ENCODE results near the gene PROB1. TPM values are rescaled to one million over a fixed set of nuclear protein-coding genes. Genes with fewer than 3 reads are reported as not detected.

The PROB1 gene
- polyA plus RNA-seq, 4 donors: 0.45 to 2.3 (median 0.79) TPM

DNA sequence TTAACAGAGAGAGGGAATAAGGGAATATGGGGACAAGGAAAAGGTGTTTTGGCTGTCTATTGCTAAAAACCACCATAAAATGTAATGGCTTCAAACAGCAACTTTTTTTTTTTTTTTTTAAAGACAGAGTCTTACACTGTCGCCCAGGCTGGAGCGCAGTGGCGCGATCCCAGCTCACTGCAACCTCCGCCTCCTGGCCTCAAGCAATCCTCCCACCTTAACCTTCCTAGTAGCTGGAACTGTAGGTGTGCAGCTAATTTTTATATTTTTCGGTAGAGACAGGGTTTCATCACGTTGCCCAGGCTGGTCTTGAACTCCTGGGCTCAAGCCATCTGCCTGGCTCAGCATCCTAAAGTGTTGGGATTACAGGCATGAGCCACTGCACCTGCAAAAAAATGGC lies 13.3 kb upstream of the PROB1 start:
- H3K4me3 ChIP-seq (ENCODE audit: low read depth in 1 of 3, low read length in 3 of 3): no peak overlapping the region
- peaks cover 0 to 5% (median 0%) of the 10 kb centered on the region in 3 donors for H3K36me3 ChIP-seq (ENCODE audit: control insufficient read depth in 3 of 3, insufficient read depth in 2 of 3, low read depth in 1 of 3, low read length in 3 of 3)
- WGBS, 3 donors: 92 to 94% (median 93%) methylated on average over 7 of the region's 7 CpGs
- no peak overlapping the region for H3K27ac ChIP-seq (ENCODE audit: low read depth in 1 of 3, low read length in 2 of 3)
- H3K4me1 ChIP-seq (ENCODE audit: control insufficient read depth in 3 of 3, insufficient read depth in 2 of 3, low read depth in 1 of 3, low read length in 2 of 3): peaks cover 0 to 29% (median 5%) of the 10 kb centered on the region in 3 donors
- no peak for FAIRE-seq
- DNase-seq: no peak
- no peaks in the 10 kb centered on the region for H3K27me3 ChIP-seq (ENCODE audit: control insufficient read depth in 3 of 3, insufficient read depth in 3 of 3, low read length in 3 of 3)
- no peaks in the 10 kb centered on the region for H3K9me3 ChIP-seq (ENCODE audit: control insufficient read depth in 2 of 2, insufficient read depth in 1 of 2, low read depth in 1 of 2, low read length in 1 of 2)

DNA sequence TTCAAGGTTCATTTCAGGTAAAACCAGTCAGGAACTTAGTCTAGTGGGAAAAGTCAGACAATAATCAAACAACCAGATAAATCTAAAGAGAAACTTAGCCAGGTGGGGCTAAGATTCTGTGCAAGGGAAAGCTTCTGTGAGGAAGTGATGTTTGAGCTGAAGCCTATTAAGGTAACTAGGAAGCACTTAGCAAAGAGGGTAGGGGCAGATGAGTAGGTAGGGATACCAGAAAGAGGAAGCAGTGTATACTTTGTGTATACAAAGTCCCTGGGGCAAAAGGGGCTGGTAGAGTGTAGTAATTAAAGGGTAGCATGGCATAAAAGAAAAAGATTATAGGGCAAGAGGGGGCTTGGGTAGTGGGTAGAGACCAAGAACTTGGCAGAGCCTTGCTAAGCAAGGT lies 12.6 kb upstream of the PROB1 start:
- DNase-seq (no peak), FAIRE-seq (no peak)
- peaks cover 0 to 30% (median 6%) of the 10 kb centered on the region in 3 donors for H3K4me1 ChIP-seq (ENCODE audit: control insufficient read depth in 3 of 3, insufficient read depth in 2 of 3, low read depth in 1 of 3, low read length in 2 of 3)
- H3K27ac ChIP-seq (ENCODE audit: low read depth in 1 of 3, low read length in 2 of 3): peak overlapping the region in 1 of 3 donors; percentile 51
- no peaks in the 10 kb centered on the region for H3K9me3 ChIP-seq (ENCODE audit: control insufficient read depth in 2 of 2, insufficient read depth in 1 of 2, low read depth in 1 of 2, low read length in 1 of 2)
- H3K36me3 ChIP-seq (ENCODE audit: control insufficient read depth in 3 of 3, insufficient read depth in 2 of 3, low read depth in 1 of 3, low read length in 3 of 3): peaks cover 0 to under 1% (median 0%) of the 10 kb centered on the region in 3 donors
- H3K4me3 ChIP-seq (ENCODE audit: low read depth in 1 of 3, low read length in 3 of 3): no peak overlapping the region
- H3K27me3 ChIP-seq (ENCODE audit: control insufficient read depth in 3 of 3, insufficient read depth in 3 of 3, low read length in 3 of 3): no peaks in the 10 kb centered on the region

DNA sequence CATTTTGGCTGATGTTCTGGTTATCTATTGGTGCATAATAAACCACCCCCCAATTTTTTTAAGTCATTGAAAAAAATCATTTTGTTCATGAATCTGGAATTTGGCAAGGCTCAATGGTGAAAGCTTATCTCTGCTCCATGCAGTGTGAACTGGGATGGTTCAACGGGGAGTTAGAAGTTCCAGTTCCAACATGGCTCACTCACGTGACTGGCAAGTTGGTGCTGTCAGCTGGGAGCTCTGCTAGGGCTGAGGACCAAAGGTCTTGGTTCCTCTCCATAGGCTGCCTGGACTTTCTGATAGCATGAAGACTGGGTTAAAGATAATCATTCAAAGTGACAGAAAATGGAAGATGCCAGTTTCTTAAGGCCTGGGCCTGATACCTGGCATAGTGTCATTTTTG lies 12.1 kb upstream of the PROB1 start:
- peak overlapping the region in 1 of 3 donors; percentile 51 for H3K27ac ChIP-seq (ENCODE audit: low read depth in 1 of 3, low read length in 2 of 3)
- H3K4me1 ChIP-seq (ENCODE audit: control insufficient read depth in 3 of 3, insufficient read depth in 2 of 3, low read depth in 1 of 3, low read length in 2 of 3): peaks cover 0 to 30% (median 6%) of the 10 kb centered on the region in 3 donors

DNA sequence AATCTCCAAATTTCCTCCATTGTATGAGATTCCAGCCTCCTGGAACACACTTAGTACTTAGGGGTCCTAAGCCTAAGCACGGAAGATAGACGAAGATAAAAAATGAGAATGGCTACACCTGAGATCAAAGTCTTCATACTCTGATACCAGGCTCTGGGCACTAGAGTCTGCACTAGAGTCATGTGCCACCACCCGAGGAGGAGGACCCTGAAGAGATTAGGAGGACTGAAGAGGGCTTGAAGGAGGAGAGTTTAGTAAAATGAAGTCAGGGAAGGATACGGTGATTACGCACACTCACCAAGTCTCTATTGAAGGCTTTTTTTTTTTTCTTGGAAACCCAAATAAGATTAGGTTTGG lies 9.6 kb upstream of the PROB1 start:
- Histone ChIP-seq H3K27ac (ENCODE audit: low read depth in 1 of 3, low read length in 2 of 3) (peak overlapping the region; percentile 60 to 94 (median 91)), H3K9me3 (ENCODE audit: control insufficient read depth in 2 of 2, insufficient read depth in 1 of 2, low read depth in 1 of 2, low read length in 1 of 2) (no peaks in the 10 kb centered on the region), H3K36me3 (ENCODE audit: control insufficient read depth in 3 of 3, insufficient read depth in 2 of 3, low read depth in 1 of 3, low read length in 3 of 3) (peaks cover 0 to 19% (median 0%) of the 10 kb centered on the region in 3 donors), H3K4me1 (ENCODE audit: control insufficient read depth in 3 of 3, insufficient read depth in 2 of 3, low read depth in 1 of 3, low read length in 2 of 3) (peaks cover 0 to 30% (median 6%) of the 10 kb centered on the region in 3 donors), H3K4me3 (ENCODE audit: low read depth in 1 of 3, low read length in 3 of 3) (peak overlapping the region in 2 of 3 donors; percentile 11 to 74), H3K27me3 (ENCODE audit: control insufficient read depth in 3 of 3, insufficient read depth in 3 of 3, low read length in 3 of 3) (no peaks in the 10 kb centered on the region)
- FAIRE-seq (no peak), DNase-seq (peak in 1 of 2 donors; percentile 68)
- WGBS, 3 donors: 30 to 60% (median 45%) methylated on average over 5 of the region's 5 CpGs

More for the DNA sequence above, 12.1 kb upstream of the PROB1 start:
- WGBS, 3 donors: 23 to 58% (median 36%) methylated on average over 2 of the region's 2 CpGs
- no peak for FAIRE-seq
- Histone ChIP-seq H3K36me3 (ENCODE audit: control insufficient read depth in 3 of 3, insufficient read depth in 2 of 3, low read depth in 1 of 3, low read length in 3 of 3) (peaks cover 0 to 3% (median 0%) of the 10 kb centered on the region in 3 donors), H3K4me3 (ENCODE audit: low read depth in 1 of 3, low read length in 3 of 3) (no peak overlapping the region), H3K9me3 (ENCODE audit: control insufficient read depth in 2 of 2, insufficient read depth in 1 of 2, low read depth in 1 of 2, low read length in 1 of 2) (no peaks in the 10 kb centered on the region), H3K27me3 (ENCODE audit: control insufficient read depth in 3 of 3, insufficient read depth in 3 of 3, low read length in 3 of 3) (no peaks in the 10 kb centered on the region)
- peak; percentile 61 to 78 for DNase-seq

DNA sequence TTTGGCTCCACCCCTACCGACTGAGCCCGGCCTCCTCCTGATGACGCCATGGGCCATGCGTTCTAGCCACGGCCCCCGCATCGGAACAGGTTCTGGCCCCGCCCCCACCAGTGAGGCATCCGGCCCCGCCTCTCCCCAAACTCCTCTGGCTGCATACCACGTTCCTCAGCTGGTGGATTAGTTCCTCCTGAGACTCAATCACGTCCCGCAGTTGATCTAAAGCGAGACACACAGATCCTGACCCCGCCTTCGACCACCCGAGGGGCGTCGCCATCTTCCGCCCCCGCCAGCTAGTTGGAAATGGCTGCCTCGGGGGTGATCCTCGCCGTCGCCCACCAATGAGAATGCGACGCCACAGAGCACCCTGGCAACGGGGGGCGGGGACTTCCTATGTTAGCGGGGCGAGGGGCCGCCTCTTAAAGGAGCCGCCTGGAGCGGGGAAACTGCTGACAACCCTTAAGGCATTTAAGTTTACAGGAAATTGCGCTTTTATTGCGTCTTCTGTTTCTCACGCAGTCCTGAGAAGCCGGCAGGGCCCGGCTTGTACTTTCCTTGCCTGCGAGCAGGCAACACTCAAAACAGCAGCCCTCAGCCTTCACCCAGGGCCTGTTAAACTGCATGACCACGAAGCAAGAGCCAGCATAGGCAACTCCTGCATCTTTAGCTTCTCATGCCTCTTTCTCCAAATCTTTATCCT lies 9.0 kb upstream of the PROB1 start, which contains the start of gene SPATA24:
Gene SPATA24, minus strand, starts transcription at position 303 of the 697 bp plus-strand sequence. Its CDS starts 29 bp downstream, at position 274.
- peak within 1 kb of the TSS; percentile 41 to 74 (median 49) for H3K4me3 ChIP-seq (ENCODE audit: low read depth in 1 of 3, low read length in 3 of 3)
- H3K9me3 ChIP-seq (ENCODE audit: control insufficient read depth in 2 of 2, insufficient read depth in 1 of 2, low read depth in 1 of 2, low read length in 1 of 2): no peaks in the 10 kb centered on the region
- H3K36me3 ChIP-seq (ENCODE audit: control insufficient read depth in 3 of 3, insufficient read depth in 2 of 3, low read depth in 1 of 3, low read length in 3 of 3): peaks cover 0 to 22% (median 0%) of the 10 kb centered on the region in 3 donors
- 0 to 1% (median 1%) methylated on average over 41 of the region's 41 CpGs for WGBS, 3 donors
- FAIRE-seq: no peak
- H3K27ac ChIP-seq (ENCODE audit: low read depth in 1 of 3, low read length in 2 of 3): peak within 1 kb of the TSS; percentile 60 to 94 (median 91)
- peaks cover 0 to 30% (median 6%) of the 10 kb centered on the region in 3 donors for H3K4me1 ChIP-seq (ENCODE audit: control insufficient read depth in 3 of 3, insufficient read depth in 2 of 3, low read depth in 1 of 3, low read length in 2 of 3)
- no peaks in the 10 kb centered on the region for H3K27me3 ChIP-seq (ENCODE audit: control insufficient read depth in 3 of 3, insufficient read depth in 3 of 3, low read length in 3 of 3)
- peak; percentile 98 for DNase-seq

DNA sequence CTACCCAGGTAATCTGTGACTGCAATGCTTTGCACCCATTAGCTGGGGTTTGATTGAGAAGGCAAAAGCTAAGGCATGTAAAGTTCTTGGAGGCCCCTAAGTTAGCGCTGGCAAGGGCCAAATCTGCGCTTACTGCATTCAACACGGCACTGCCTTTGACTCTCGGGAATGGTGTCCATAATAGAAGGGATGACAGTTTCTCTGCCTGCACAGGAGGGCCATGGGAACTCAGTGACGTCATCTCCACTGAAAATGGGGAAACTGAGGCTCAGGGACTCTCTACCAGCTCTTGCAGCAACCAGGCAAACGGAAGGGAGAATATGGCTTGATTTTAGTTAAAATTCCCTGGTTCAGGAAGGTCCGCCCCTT lies 8.5 kb upstream of the PROB1 start:
- DNase-seq: no peak
- Histone ChIP-seq H3K27ac (ENCODE audit: low read depth in 1 of 3, low read length in 2 of 3) (peak overlapping the region; percentile 21 to 94 (median 91)), H3K36me3 (ENCODE audit: control insufficient read depth in 3 of 3, insufficient read depth in 2 of 3, low read depth in 1 of 3, low read length in 3 of 3) (peaks cover 0 to 22% (median 0%) of the 10 kb centered on the region in 3 donors), H3K9me3 (ENCODE audit: control insufficient read depth in 2 of 2, insufficient read depth in 1 of 2, low read depth in 1 of 2, low read length in 1 of 2) (no peaks in the 10 kb centered on the region), H3K4me3 (ENCODE audit: low read depth in 1 of 3, low read length in 3 of 3) (peak overlapping the region in 2 of 3 donors; percentile 49 to 74), H3K4me1 (ENCODE audit: control insufficient read depth in 3 of 3, insufficient read depth in 2 of 3, low read depth in 1 of 3, low read length in 2 of 3) (peaks cover 0 to 30% (median 6%) of the 10 kb centered on the region in 3 donors), H3K27me3 (ENCODE audit: control insufficient read depth in 3 of 3, insufficient read depth in 3 of 3, low read length in 3 of 3) (no peaks in the 10 kb centered on the region)
- FAIRE-seq: no peak
- 14 to 21% (median 17%) methylated on average over 7 of the region's 7 CpGs for WGBS, 3 donors

DNA sequence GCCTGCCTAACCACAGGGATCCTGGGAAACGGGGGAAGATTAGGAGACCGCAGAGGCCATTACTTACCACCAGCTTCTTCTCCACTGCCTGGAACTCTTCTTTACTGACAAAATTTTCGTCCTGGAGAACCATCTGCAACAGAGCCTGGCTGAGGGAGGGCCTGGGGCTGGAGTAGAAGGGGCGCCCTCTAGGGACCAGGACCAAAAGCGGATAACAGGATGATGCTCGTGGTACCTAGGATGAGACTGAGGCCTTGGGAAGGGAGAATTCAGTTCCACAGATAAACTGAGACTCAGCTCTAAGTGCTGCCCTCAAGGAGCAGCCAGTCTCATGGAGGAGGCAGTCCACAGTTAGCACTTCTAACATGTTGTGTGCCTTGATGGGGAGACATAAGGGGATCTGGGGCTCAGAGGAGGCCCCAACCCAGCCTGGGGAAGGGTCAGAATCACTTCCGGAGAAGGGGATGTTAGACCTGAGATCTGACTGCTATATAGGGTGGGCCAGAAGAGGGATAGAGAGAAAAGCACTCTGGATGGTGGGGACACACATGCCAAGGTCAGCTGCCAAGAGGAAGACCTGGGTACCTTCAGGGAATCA lies 7.8 kb upstream of the PROB1 start:
- Histone ChIP-seq H3K4me3 (ENCODE audit: low read depth in 1 of 3, low read length in 3 of 3) (no peak overlapping the region), H3K4me1 (ENCODE audit: control insufficient read depth in 3 of 3, insufficient read depth in 2 of 3, low read depth in 1 of 3, low read length in 2 of 3) (peaks cover 0 to 28% (median 6%) of the 10 kb centered on the region in 3 donors), H3K27ac (ENCODE audit: low read depth in 1 of 3, low read length in 2 of 3) (peak overlapping the region in 1 of 3 donors; percentile 30), H3K36me3 (ENCODE audit: control insufficient read depth in 3 of 3, insufficient read depth in 2 of 3, low read depth in 1 of 3, low read length in 3 of 3) (peaks cover 0 to 24% (median 0%) of the 10 kb centered on the region in 3 donors), H3K9me3 (ENCODE audit: control insufficient read depth in 2 of 2, insufficient read depth in 1 of 2, low read depth in 1 of 2, low read length in 1 of 2) (no peaks in the 10 kb centered on the region), H3K27me3 (ENCODE audit: control insufficient read depth in 3 of 3, insufficient read depth in 3 of 3, low read length in 3 of 3) (no peaks in the 10 kb centered on the region)
- DNase-seq (peak in 1 of 2 donors; percentile 40), FAIRE-seq (no peak)
- 60 to 70% (median 69%) methylated on average over 7 of the region's 7 CpGs for WGBS, 3 donors

DNA sequence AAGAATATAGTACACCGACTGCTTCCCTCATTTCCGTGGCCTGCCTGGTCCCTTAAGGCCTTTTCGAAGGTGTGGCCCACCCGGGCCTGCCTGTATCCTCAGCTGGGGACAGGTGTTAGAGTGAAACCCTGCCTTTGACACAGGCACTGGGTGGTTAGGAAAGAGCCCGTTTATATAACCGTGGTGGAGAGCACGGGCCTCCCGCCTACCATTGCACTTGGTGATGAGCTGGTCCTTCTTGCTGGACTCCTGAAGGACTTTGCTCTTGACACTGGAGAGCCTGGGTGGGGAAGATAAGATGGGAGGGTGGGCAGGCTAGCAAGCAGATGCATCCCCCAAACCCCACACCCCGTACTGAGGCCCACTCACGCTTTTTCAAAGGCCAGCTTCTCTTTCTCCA lies 6.6 kb upstream of the PROB1 start:
- Histone ChIP-seq H3K27me3 (ENCODE audit: control insufficient read depth in 3 of 3, insufficient read depth in 3 of 3, low read length in 3 of 3) (no peaks in the 10 kb centered on the region), H3K27ac (ENCODE audit: low read depth in 1 of 3, low read length in 2 of 3) (no peak overlapping the region), H3K36me3 (ENCODE audit: control insufficient read depth in 3 of 3, insufficient read depth in 2 of 3, low read depth in 1 of 3, low read length in 3 of 3) (peaks cover 0 to 31% (median 0%) of the 10 kb centered on the region in 3 donors), H3K9me3 (ENCODE audit: control insufficient read depth in 2 of 2, insufficient read depth in 1 of 2, low read depth in 1 of 2, low read length in 1 of 2) (no peaks in the 10 kb centered on the region), H3K4me3 (ENCODE audit: low read depth in 1 of 3, low read length in 3 of 3) (no peak overlapping the region), H3K4me1 (ENCODE audit: control insufficient read depth in 3 of 3, insufficient read depth in 2 of 3, low read depth in 1 of 3, low read length in 2 of 3) (peaks cover 0 to 16% (median 6%) of the 10 kb centered on the region in 3 donors)
- no peak for FAIRE-seq
- DNase-seq: no peak
- WGBS, 3 donors: 88 to 91% (median 90%) methylated on average over 10 of the region's 10 CpGs

All from small intestine (tissue), 7 donors.